Mesothelial cell of epicardium (in vitro differentiated cells): ENCODE measurements around the gene ADAP1. TPM values are rescaled to one million over a fixed set of nuclear protein-coding genes. Genes with fewer than 3 reads are reported as not detected.
A peak's percentile ranks its signal among the peaks of the same experiment; 100 is the strongest.
"Not testable (repeated sequence)": the region's sequence is repeated elsewhere in the genome, so short reads cannot be mapped to it uniquely, and the experiment has no call there.

Source experiments
- DNase-seq, 2 experiments: peaks; one replicate each; pipeline ENCODE4 v3.0.0; 2021; ENCODE audit warnings: low spot score in 2 of 2; ENCODE audit not compliant: unreplicated experiment in 2 of 2
- H3K27ac Mint-ChIP-seq: 2 replicates; pipeline ENCODE4 v1.8.0; 2021; ENCODE audit warnings: mixed read lengths
- H3K27me3 Mint-ChIP-seq: 2 replicates; pipeline ENCODE4 v1.8.0; 2021; ENCODE audit warnings: low read depth, mixed read lengths
- H3K36me3 Mint-ChIP-seq: 2 replicates; pipeline ENCODE4 v1.8.0; 2021; ENCODE audit warnings: mixed read lengths
- H3K4me1 Mint-ChIP-seq: 2 replicates; pipeline ENCODE4 v1.8.0; 2021; ENCODE audit warnings: mixed read lengths
- H3K4me3 Mint-ChIP-seq: 2 replicates; pipeline ENCODE4 v1.8.0; 2021; ENCODE audit warnings: mild to moderate bottlenecking, moderate library complexity, mixed read lengths
- H3K9me3 Mint-ChIP-seq: 2 replicates; pipeline ENCODE4 v1.8.0; 2021; ENCODE audit warnings: mixed read lengths
- CTCF ChIP-seq: fragments of 200-600 bp; sonication (generic); IDR thresholded peaks from one replicate; pipeline ENCODE4 v1.5.0; 2021; ENCODE audit warnings: antibody characterized with exemption; ENCODE audit not compliant: unreplicated experiment
- total RNA-seq: library from RNA; stranded (reverse); gene quantifications from 3 replicates; pipeline ENCODE4 v1.2.1, GENCODE V29; 2021

The ADAP1 gene
- total RNA-seq, 1 donor from 2014 or later, result 4.0 TPM

DNA sequence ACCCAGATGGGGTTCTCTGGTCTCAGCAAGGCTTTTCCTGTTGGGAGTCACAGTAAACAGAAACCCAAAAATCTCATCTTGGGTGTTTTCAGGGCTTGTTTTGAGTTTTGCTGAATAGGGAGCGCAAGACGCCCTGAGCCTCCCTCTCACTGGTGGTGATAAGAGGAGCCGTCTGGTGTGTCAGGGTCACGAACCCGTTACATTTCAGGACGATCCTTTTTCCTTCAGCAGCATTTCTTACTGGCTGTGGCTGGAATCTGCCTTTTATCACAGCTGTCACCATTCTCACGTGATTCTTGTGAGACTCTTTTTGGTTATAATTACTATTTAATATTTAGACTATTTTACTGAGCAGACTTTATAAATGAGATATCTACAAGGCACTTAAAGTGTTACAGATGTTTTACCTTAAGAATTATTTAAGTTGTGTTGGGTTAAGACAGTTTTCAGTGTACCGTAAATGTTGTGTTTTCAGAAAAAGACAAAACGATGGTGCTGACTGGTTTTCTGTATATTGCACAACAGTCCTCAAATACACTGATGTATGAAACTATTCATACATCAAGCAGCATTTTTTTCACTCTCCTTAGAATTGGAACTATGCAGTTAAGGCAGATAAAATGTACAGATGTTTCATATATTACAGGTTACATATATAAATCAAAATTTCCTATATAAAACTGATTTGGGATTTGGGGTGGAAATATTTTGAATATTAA, 80.3 kb downstream of the ADAP1 start:
- TF ChIP-seq CTCF, result no peak
- Mint-ChIP-seq H3K27ac (peak overlapping the region; percentile 95), H3K4me3 (no peak overlapping the region), H3K27me3 (no peaks in the 10 kb centered on the region), H3K9me3 (no peaks in the 10 kb centered on the region), H3K4me1 (peaks cover 22% of the 10 kb centered on the region), H3K36me3 (peaks cover 26% of the 10 kb centered on the region)
- DNase-seq, result no peak

GRCh38 chr7:873367-874002, 81.0 kb downstream of the ADAP1 start:
- DNase-seq, result peak in 1 of 2 experiments; percentile 66
- peak; percentile 78 for TF ChIP-seq CTCF
- Mint-ChIP-seq H3K36me3 (peaks cover 27% of the 10 kb centered on the region), H3K4me1 (peaks cover 20% of the 10 kb centered on the region), H3K27ac (peak overlapping the region; percentile 95), H3K9me3 (no peaks in the 10 kb centered on the region), H3K27me3 (no peaks in the 10 kb centered on the region), H3K4me3 (no peak overlapping the region)

GRCh38 chr7:872685-873084, 81.8 kb downstream of the ADAP1 start:
- not testable (repeated sequence) for H3K9me3 Mint-ChIP-seq, H3K4me3 Mint-ChIP-seq, H3K27me3 Mint-ChIP-seq, H3K27ac Mint-ChIP-seq, DNase-seq
- Mint-ChIP-seq H3K36me3 (peaks cover 27% of the 10 kb centered on the region), H3K4me1 (peaks cover 16% of the 10 kb centered on the region)

GRCh38 chr7:871900-872537, 82.5 kb downstream of the ADAP1 start:
- no peak for DNase-seq
- H3K4me1 Mint-ChIP-seq, result peaks cover 16% of the 10 kb centered on the region
- H3K27me3 Mint-ChIP-seq, result no peaks in the 10 kb centered on the region
- no peak for TF ChIP-seq CTCF
- H3K4me3 Mint-ChIP-seq, result no peak overlapping the region
- H3K9me3 Mint-ChIP-seq, result no peaks in the 10 kb centered on the region
- H3K36me3 Mint-ChIP-seq, result peaks cover 31% of the 10 kb centered on the region
- peak overlapping the region; percentile 54 for H3K27ac Mint-ChIP-seq

DNA sequence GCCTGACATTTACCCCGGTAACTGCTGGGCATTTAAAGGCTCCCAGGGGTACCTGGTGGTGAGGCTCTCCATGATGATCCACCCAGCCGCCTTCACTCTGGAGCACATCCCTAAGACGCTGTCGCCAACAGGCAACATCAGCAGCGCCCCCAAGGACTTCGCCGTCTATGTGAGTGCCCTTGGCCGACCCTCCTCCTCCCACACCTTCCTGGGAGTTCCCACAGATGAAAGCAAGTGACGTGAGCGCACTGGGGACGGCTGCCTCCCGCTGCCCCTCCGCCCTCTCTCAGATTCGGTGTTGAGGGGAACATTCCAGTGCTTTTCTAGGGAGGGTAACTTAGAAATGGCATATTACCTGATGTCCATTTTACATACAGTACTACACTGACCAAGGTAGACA, 85.1 kb downstream of the ADAP1 start:
- H3K27ac Mint-ChIP-seq, result peak overlapping the region; percentile 16
- no peak overlapping the region for H3K4me3 Mint-ChIP-seq
- H3K9me3 Mint-ChIP-seq, result no peaks in the 10 kb centered on the region
- no peaks in the 10 kb centered on the region for H3K27me3 Mint-ChIP-seq
- no peak for TF ChIP-seq CTCF
- H3K36me3 Mint-ChIP-seq, result peaks cover 43% of the 10 kb centered on the region
- DNase-seq, result no peak
- peaks cover 14% of the 10 kb centered on the region for H3K4me1 Mint-ChIP-seq

- no peak for DNase-seq
- Mint-ChIP-seq H3K36me3 (peaks cover 47% of the 10 kb centered on the region), H3K4me1 (peaks cover 2% of the 10 kb centered on the region), H3K4me3 (no peak overlapping the region), H3K27me3 (no peaks in the 10 kb centered on the region), H3K27ac (no peak overlapping the region), H3K9me3 (no peaks in the 10 kb centered on the region)
- no peak for TF ChIP-seq CTCF
Measured at GRCh38 chr7:868189-868486, 86.3 kb downstream of the ADAP1 start.
